PC-9 (cell line): Measurements from ENCODE around the gene B3GNT3. TPM values are rescaled to one million over a fixed set of nuclear protein-coding genes. Genes with fewer than 3 reads are reported as not detected.
A peak's percentile ranks its signal among the peaks of the same experiment; 100 is the strongest.

Experiments used
- BruUV-seq: library from RNA; stranded (reverse); fragments of 400-500 nt; replicated peaks from 2 replicates; lab custom pipeline; 2021; lab: Mats Ljungman, UMichigan
- CTCF ChIA-PET: fragments of 300-600 bp; sonication (Branson Sonifier 250); formaldehyde crosslinking; loops from one replicate; lab custom pipeline; 2022; ENCODE audit warnings: antibody characterized with exemption; lab: Charles Lee
- POLR2A ChIA-PET: fragments of 300-600 bp; sonication (Branson Sonifier 250); formaldehyde crosslinking; loops from one replicate; lab custom pipeline; 2022; ENCODE audit warnings: antibody characterized with exemption; ENCODE audit not compliant: unreplicated experiment; lab: Charles Lee
- DNase-seq, 2 experiments: peaks; one replicate each; pipeline versions ENCODE4 v3.0.0 to v3.0.0-alpha.2; 2015 to 2022; ENCODE audit warnings: mixed read lengths in 1 of 2
- H2AFZ ChIP-seq: fragments of 200-600 bp; sonication (generic); 2 replicates; pipeline ENCODE4 v1.8.1; 2017; ENCODE audit warnings: antibody characterized with exemption
- H3F3A ChIP-seq: fragments of 200-600 bp; sonication (generic); 2 replicates; pipeline ENCODE4 v1.8.1; 2017; ENCODE audit warnings: antibody characterized with exemption, mild to moderate bottlenecking, low read depth; ENCODE audit not compliant: insufficient read depth
- H3K27ac ChIP-seq: fragments of 200-600 bp; sonication (generic); 2 replicates; pipeline ENCODE4 v1.6.1; 2016; ENCODE audit warnings: mixed run types
- H3K27me3 ChIP-seq: fragments of 200-600 bp; sonication (generic); 2 replicates; pipeline ENCODE4 v1.6.1; 2016; ENCODE audit warnings: low read depth, mixed run types; ENCODE audit not compliant: insufficient read depth
- H3K36me3 ChIP-seq: fragments of 200-600 bp; sonication (generic); 2 replicates; pipeline ENCODE4 v1.6.1; 2016; ENCODE audit warnings: low read depth, mixed run types
- H3K4me1 ChIP-seq: fragments of 200-600 bp; sonication (generic); replicated peaks from 2 replicates; pipeline ENCODE4 v1.6.1; 2016; ENCODE audit warnings: mixed run types; ENCODE audit not compliant: insufficient read depth
- H3K4me2 ChIP-seq: fragments of 200-600 bp; sonication (generic); 2 replicates; pipeline ENCODE4 v1.6.1; 2017; ENCODE audit warnings: mixed run types
- H3K4me3 ChIP-seq: fragments of 200-600 bp; sonication (generic); 2 replicates; pipeline ENCODE4 v1.6.1; 2016; ENCODE audit warnings: mixed run types
- H3K79me2 ChIP-seq: fragments of 200-600 bp; sonication (generic); 2 replicates; pipeline ENCODE4 v1.6.1; 2017; ENCODE audit warnings: low read depth, mixed run types
- H3K9me2 ChIP-seq: fragments of 200-600 bp; sonication (generic); 2 replicates; pipeline ENCODE4 v1.8.1; 2017; ENCODE audit warnings: mild to moderate bottlenecking; ENCODE audit not compliant: insufficient read depth
- H3K9me3 ChIP-seq: fragments of 200-600 bp; sonication (generic); 2 replicates; pipeline ENCODE4 v1.8.1; 2016; ENCODE audit warnings: low read depth; ENCODE audit not compliant: insufficient read depth
- H4K20me1 ChIP-seq: fragments of 200-600 bp; sonication (generic); 2 replicates; pipeline ENCODE4 v1.8.1; 2017; ENCODE audit not compliant: insufficient read depth
- CTCF ChIP-seq: fragments of 200-600 bp; sonication (generic); conservative IDR thresholded peaks from 2 replicates; pipeline ENCODE4 v1.6.1; 2017; ENCODE audit warnings: mixed run types, antibody characterized with exemption, mild to moderate bottlenecking, moderate library complexity
- EZH2 ChIP-seq: fragments of 200-600 bp; sonication (generic); IDR thresholded peaks from 2 replicates; pipeline ENCODE4 v1.8.0; 2017; ENCODE audit warnings: antibody characterized with exemption, low read depth
- intact Hi-C: fragments of 100-400 bp; cut with micrococcal nuclease; formaldehyde crosslinking; loops from one replicate; pipeline ENCODE4 v1.10.0; 2022; ENCODE audit not compliant: unreplicated experiment
- total RNA-seq: library from RNA; stranded (reverse); gene quantifications from 2 replicates; pipeline ENCODE4 v1.2.3, GENCODE V29; 2021

The B3GNT3 gene
- total RNA-seq, 1 experiment from 2014 or later: 65.9 TPM

- no peaks in the 10 kb centered on the region for H4K20me1 ChIP-seq
- peak overlapping the region; percentile 63 for H3K27ac ChIP-seq
- TF ChIP-seq EZH2 (no peak), CTCF (no peak)
- H3F3A ChIP-seq: peaks cover 6% of the 10 kb centered on the region
- H3K79me2 ChIP-seq: peaks cover 12% of the 10 kb centered on the region
- H3K4me3 ChIP-seq: peak overlapping the region; percentile 93
- H2AFZ ChIP-seq: peak overlapping the region; percentile 98
- no peaks in the 10 kb centered on the region for H3K9me3 ChIP-seq
- H3K36me3 ChIP-seq: no peaks in the 10 kb centered on the region
- DNase-seq: peak; percentile 91 to 96
- peak overlapping the region; percentile 91 for H3K4me2 ChIP-seq
- no peaks in the 10 kb centered on the region for H3K27me3 ChIP-seq
- TSS peak; percentile 70 for BruUV-seq
- POLR2A ChIA-PET: interaction anchor here (0.5 to 1.5 kb wide), 5 partner anchors 8 to 459 kb away, joined by 3 to 14 read pairs (median 6); no protein-coding TSS in a partner anchor
- no peaks in the 10 kb centered on the region for H3K9me2 ChIP-seq
- H3K4me1 ChIP-seq: peaks cover 10% of the 10 kb centered on the region
- CTCF ChIA-PET: interaction anchor here (0.6 to 0.8 kb wide), 2 partner anchors 12 to 166 kb away, joined by 3 read pairs; partner anchors contain the start of gene ARRDC2
- intact Hi-C loops: loop anchor here (1.0 kb wide), 3 partner anchors 12 to 64 kb away; partner anchors contain the start of gene B3GNT3
Observed at GRCh38 chr19:17841810-17842662, 47.1 kb downstream of the B3GNT3 start.

- ChIA-PET CTCF (interaction anchor here (0.6 kb wide), 1 partner anchor 165 kb away, joined by 3 read pairs; the partner anchor contains the start of gene ARRDC2), POLR2A (interaction anchor here (0.5 to 1.5 kb wide), 2 partner anchors 12 to 460 kb away, joined by 6 to 7 read pairs; no protein-coding TSS in a partner anchor)
- H2AFZ ChIP-seq: peak overlapping the region; percentile 98
- no peaks in the 10 kb centered on the region for H3K27me3 ChIP-seq
- no peak for TF ChIP-seq EZH2
- no peak for TF ChIP-seq CTCF
- peaks cover 10% of the 10 kb centered on the region for H3K4me1 ChIP-seq
- peak overlapping the region; percentile 93 for H3K4me3 ChIP-seq
- H3K4me2 ChIP-seq: peak overlapping the region; percentile 91
- H3K9me2 ChIP-seq: no peaks in the 10 kb centered on the region
- H3K36me3 ChIP-seq: no peaks in the 10 kb centered on the region
- no peaks in the 10 kb centered on the region for H4K20me1 ChIP-seq
- peaks cover 12% of the 10 kb centered on the region for H3K79me2 ChIP-seq
- H3K27ac ChIP-seq: peak overlapping the region; percentile 63
- intact Hi-C loops: loop anchor here (1.0 kb wide), 3 partner anchors 12 to 64 kb away; partner anchors contain the start of gene B3GNT3
- DNase-seq: no peak
- peaks cover 6% of the 10 kb centered on the region for H3F3A ChIP-seq
- no peaks in the 10 kb centered on the region for H3K9me3 ChIP-seq
- no TSS peak for BruUV-seq
Observed at GRCh38 chr19:17842663-17843291, 47.8 kb downstream of the B3GNT3 start.

- peaks cover 10% of the 10 kb centered on the region for H3K4me1 ChIP-seq
- no peaks in the 10 kb centered on the region for H3K36me3 ChIP-seq
- H3K4me3 ChIP-seq: peak overlapping the region; percentile 93
- peak overlapping the region; percentile 91 for H3K4me2 ChIP-seq
- H3K27ac ChIP-seq: no peak overlapping the region
- no peaks in the 10 kb centered on the region for H3K27me3 ChIP-seq
- ChIA-PET POLR2A (no interaction called here), CTCF (no interaction called here)
- DNase-seq: no peak
- intact Hi-C loops: no loop called here
- peaks cover 12% of the 10 kb centered on the region for H3K79me2 ChIP-seq
- H2AFZ ChIP-seq: no peak overlapping the region; the same call in 1 of the 2 replicates
- H3K9me3 ChIP-seq: no peaks in the 10 kb centered on the region
- H3K9me2 ChIP-seq: no peaks in the 10 kb centered on the region
- peaks cover 6% of the 10 kb centered on the region for H3F3A ChIP-seq
- no peaks in the 10 kb centered on the region for H4K20me1 ChIP-seq
- BruUV-seq: no TSS peak
- no peak for TF ChIP-seq EZH2
- TF ChIP-seq CTCF: no peak
Observed at GRCh38 chr19:17843292-17843827, 48.4 kb downstream of the B3GNT3 start.
